ENCODE data around the gene DUOX1. TPM values are rescaled to one million over a fixed set of nuclear protein-coding genes. Genes with fewer than 3 reads are reported as not detected.

Gene DUOX1
- total RNA-seq, 1 experiment from 2014 or later: not detected

DNA sequence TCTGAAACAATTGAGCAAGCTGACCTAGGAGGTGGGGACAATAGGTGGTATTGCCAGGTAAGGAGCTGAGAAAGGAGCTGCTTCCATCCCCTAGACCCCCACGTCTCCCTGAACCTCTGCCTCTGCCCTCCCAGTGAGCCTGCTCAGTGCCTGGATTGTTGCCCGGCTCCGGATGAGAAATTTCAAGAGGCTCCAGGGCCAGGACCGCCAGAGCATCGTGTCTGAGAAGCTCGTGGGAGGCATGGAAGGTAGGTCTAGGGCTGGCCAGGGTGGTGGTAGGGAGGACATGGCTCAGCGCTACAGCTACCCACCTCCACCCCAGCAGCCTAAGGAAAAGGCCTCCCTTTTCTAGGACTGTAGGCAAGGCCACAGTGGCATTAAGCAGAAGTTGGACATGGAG is 13.3 kb downstream of the DUOX1 start:
- Histone ChIP-seq H3K4me1 (replicated peaks; ENCODE audit: insufficient read depth) (peaks cover 15% of the 10 kb centered on the region), H3F3A (ENCODE audit: insufficient read depth, low read depth) (peaks cover 4% of the 10 kb centered on the region; the same call in 1 of the 2 replicates), H4K20me1 (ENCODE audit: insufficient read depth) (no peaks in the 10 kb centered on the region), H3K4me2 (no peak overlapping the region), H3K27ac (no peak overlapping the region), H3K79me2 (ENCODE audit: low read depth) (no peaks in the 10 kb centered on the region), H3K9me3 (ENCODE audit: insufficient read depth, low read depth) (no peaks in the 10 kb centered on the region), H2AFZ (no peak overlapping the region), H3K27me3 (ENCODE audit: insufficient read depth, low read depth) (no peaks in the 10 kb centered on the region), H3K9me2 (ENCODE audit: insufficient read depth) (no peaks in the 10 kb centered on the region), H3K4me3 (no peak overlapping the region), H3K36me3 (ENCODE audit: low read depth) (no peaks in the 10 kb centered on the region)
- TF ChIP-seq EZH2 (IDR thresholded peaks at IDR 0.05; ENCODE audit: low read depth): no peak
- TF ChIP-seq CTCF (conservative IDR thresholded peaks at IDR 0.05): no peak
- ChIA-PET POLR2A (ENCODE audit: unreplicated experiment) (interaction anchor here (0.6 kb wide), 1 partner anchor 396 kb away, joined by 3 read pairs; no protein-coding TSS in a partner anchor), CTCF (no interaction called here)
- no TSS peak for BruUV-seq (replicated peaks)
- intact Hi-C loops (cut with micrococcal nuclease; ENCODE audit: unreplicated experiment): no loop called here
- no peak for DNase-seq

- no peaks in the 10 kb centered on the region for H3K9me3 ChIP-seq (ENCODE audit: insufficient read depth, low read depth)
- intact Hi-C loops (cut with micrococcal nuclease; ENCODE audit: unreplicated experiment): no loop called here
- H3K27me3 ChIP-seq (ENCODE audit: insufficient read depth, low read depth): no peaks in the 10 kb centered on the region
- H2AFZ ChIP-seq: no peak overlapping the region
- peaks cover 4% of the 10 kb centered on the region; the same call in 1 of the 2 replicates for H3F3A ChIP-seq (ENCODE audit: insufficient read depth, low read depth)
- H3K36me3 ChIP-seq (ENCODE audit: low read depth): no peaks in the 10 kb centered on the region
- ChIA-PET POLR2A (ENCODE audit: unreplicated experiment) (no interaction called here), CTCF (no interaction called here)
- BruUV-seq (replicated peaks): no TSS peak
- peaks cover 15% of the 10 kb centered on the region for H3K4me1 ChIP-seq (replicated peaks; ENCODE audit: insufficient read depth)
- H3K27ac ChIP-seq: no peak overlapping the region
- no peak for DNase-seq
- H4K20me1 ChIP-seq (ENCODE audit: insufficient read depth): no peaks in the 10 kb centered on the region
- H3K9me2 ChIP-seq (ENCODE audit: insufficient read depth): no peaks in the 10 kb centered on the region
- H3K79me2 ChIP-seq (ENCODE audit: low read depth): no peaks in the 10 kb centered on the region
- TF ChIP-seq EZH2 (IDR thresholded peaks at IDR 0.05; ENCODE audit: low read depth) (no peak), CTCF (conservative IDR thresholded peaks at IDR 0.05) (no peak)
- H3K4me2 ChIP-seq: no peak overlapping the region
- no peak overlapping the region for H3K4me3 ChIP-seq
These were observed 14.2 kb downstream of the DUOX1 start for GRCh38 chr15:45143946-45144345.

DNA sequence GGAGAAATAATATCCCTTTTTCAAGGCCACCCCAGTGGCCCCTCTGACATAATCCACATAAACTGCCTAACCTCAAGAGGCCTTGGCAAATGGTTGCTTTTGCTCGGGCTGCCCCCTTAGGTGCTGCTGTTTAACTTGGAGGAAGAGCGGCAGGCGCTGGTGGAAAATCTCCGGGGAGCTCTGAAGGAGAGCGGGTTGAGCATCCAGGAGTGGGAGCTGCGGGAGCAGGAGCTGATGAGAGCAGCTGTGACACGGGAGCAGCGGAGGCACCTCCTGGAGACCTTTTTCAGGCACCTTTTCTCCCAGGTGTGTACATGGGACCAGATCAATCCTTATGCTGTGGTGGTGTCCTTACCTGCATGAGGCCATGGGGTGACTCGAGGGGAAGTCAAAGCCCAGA is 15.0 kb downstream of the DUOX1 start:
- no peak for DNase-seq
- Histone ChIP-seq H3K4me1 (replicated peaks; ENCODE audit: insufficient read depth) (peaks cover 15% of the 10 kb centered on the region), H3K27ac (no peak overlapping the region), H3K9me3 (ENCODE audit: insufficient read depth, low read depth) (no peaks in the 10 kb centered on the region), H3K9me2 (ENCODE audit: insufficient read depth) (no peaks in the 10 kb centered on the region), H3K27me3 (ENCODE audit: insufficient read depth, low read depth) (no peaks in the 10 kb centered on the region), H3K4me3 (no peak overlapping the region), H3K36me3 (ENCODE audit: low read depth) (no peaks in the 10 kb centered on the region), H3K4me2 (no peak overlapping the region), H3K79me2 (ENCODE audit: low read depth) (no peaks in the 10 kb centered on the region), H4K20me1 (ENCODE audit: insufficient read depth) (no peaks in the 10 kb centered on the region), H3F3A (ENCODE audit: insufficient read depth, low read depth) (peaks cover 4% of the 10 kb centered on the region; the same call in 1 of the 2 replicates), H2AFZ (no peak overlapping the region)
- ChIA-PET CTCF (no interaction called here), POLR2A (ENCODE audit: unreplicated experiment) (no interaction called here)
- intact Hi-C loops (cut with micrococcal nuclease; ENCODE audit: unreplicated experiment): no loop called here
- TF ChIP-seq EZH2 (IDR thresholded peaks at IDR 0.05; ENCODE audit: low read depth) (no peak), CTCF (conservative IDR thresholded peaks at IDR 0.05) (no peak)
- no TSS peak for BruUV-seq (replicated peaks)

Measured in PC-9 (cell line).